Testis (tissue), 3 donors: ENCODE data around the gene ATG9B. TPM values are rescaled to one million over a fixed set of nuclear protein-coding genes. Genes with fewer than 3 reads are reported as not detected.

ENCODE experiments used
- DNase-seq: peaks from one replicate; pipeline ENCODE4 v3.0.0-alpha.2; 2019
- H3K27ac ChIP-seq, 2 donors: fragments of 200-600 bp; sonication (generic); one replicate each; pipeline ENCODE4 v1.5.1; 2019
- H3K27me3 ChIP-seq: fragments of 200-600 bp; sonication (generic); one replicate; pipeline ENCODE4 v1.5.1; 2019
- H3K36me3 ChIP-seq: fragments of 200-600 bp; sonication (generic); one replicate; pipeline ENCODE4 v1.5.1; 2017; ENCODE audit warnings: low read depth; ENCODE audit errors: missing control alignments
- H3K4me1 ChIP-seq: fragments of 200-600 bp; sonication (generic); one replicate; pipeline ENCODE4 v1.5.1; 2019
- H3K4me3 ChIP-seq, 2 donors: fragments of 200-600 bp; sonication (generic); one replicate each; pipeline ENCODE4 v1.5.1; 2017 to 2019
- H3K9me3 ChIP-seq: fragments of 200-600 bp; sonication (generic); one replicate; pipeline ENCODE4 v1.5.1; 2017
- CTCF ChIP-seq, 3 experiments: fragments of 450-650 bp in 2 of 3; fragments of 200-600 bp in 1 of 3; sonication (generic) in 1 of 3; IDR thresholded peaks; one replicate each; pipeline ENCODE4 v1.5.1; 2016 to 2019; ENCODE audit warnings: antibody characterized with exemption in 3 of 3, mild to moderate bottlenecking in 2 of 3, moderate library complexity in 1 of 3
- POLR2A ChIP-seq: fragments of 450-650 bp; IDR thresholded peaks from one replicate; pipeline ENCODE4 v1.6.1; 2017; ENCODE audit warnings: antibody characterized with exemption, mild to moderate bottlenecking, moderate library complexity
- WGBS, 2 donors: methylation state at CpG; one replicate each; pipeline ENCODE4 v1.1.5; 2018; 5-methylcytosine and 5-hydroxymethylcytosine counted together
- intact Hi-C: fragments of 100-400 bp; cut with DNase I; formaldehyde crosslinking; loops from one replicate; pipeline ENCODE4 v1.15.1; 2023; ENCODE audit warnings: low total_unique reads
- polyA plus RNA-seq: library from polyadenylated mRNA; stranded (reverse); fragments of 350-450 nt; fragmentation: Illumina TruSeq; extraction: RNeasy Lipid Tissue Mini Kit (QIAGEN cat#74804); gene quantifications from one replicate; pipeline ENCODE4 v1.2.3, GENCODE V29; 2014; ENCODE audit warnings: low read depth, low replicate concordance; ENCODE audit not compliant: insufficient read depth
- total RNA-seq, 2 donors: library from RNA; depleted of rRNA; stranded (reverse); fragments of >200 nt; gene quantifications; one replicate each; pipeline ENCODE4 v1.2.3, GENCODE V29; 2016

The ATG9B gene
- total and polyA plus RNA-seq, 3 donors from 2014 or later, result 14.9 to 29.7 (median 24.8) TPM

DNA sequence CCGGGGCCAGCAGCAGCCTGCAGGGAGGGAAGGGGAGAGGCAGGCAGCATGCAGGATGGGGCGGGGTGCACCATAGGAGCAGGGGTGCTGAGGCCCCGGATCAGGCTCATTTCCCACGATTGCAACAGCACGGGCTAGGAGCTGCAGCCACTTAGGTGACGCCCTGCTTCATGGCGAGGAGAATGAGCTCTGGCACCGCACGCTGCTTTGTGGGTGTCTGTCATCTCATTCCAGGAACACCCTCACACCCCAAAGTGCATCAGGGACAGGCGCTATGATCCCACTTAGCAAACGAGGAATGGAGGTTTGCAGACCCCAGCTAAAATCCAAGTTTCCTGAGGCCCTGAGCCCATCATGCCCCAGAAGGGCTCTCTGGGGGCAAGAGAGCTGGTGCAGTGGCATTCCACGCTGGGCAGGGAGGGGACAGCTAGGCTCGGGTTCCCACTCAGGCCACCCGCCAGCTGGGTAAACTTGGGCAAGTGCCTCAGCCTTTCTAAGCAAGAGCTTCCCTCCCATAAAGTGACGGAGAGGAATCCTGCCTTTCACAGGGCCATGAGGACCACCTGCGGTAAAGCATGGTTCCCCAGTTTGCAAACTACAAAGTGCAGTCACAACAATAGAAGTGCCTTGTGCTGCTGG, 55.4 kb downstream of the ATG9B start:
- TF ChIP-seq POLR2A (no peak), CTCF (IDR thresholded peaks at IDR 0.05) (no peak)
- no peaks in the 10 kb centered on the region for H3K27me3 ChIP-seq
- DNase-seq, result no peak
- WGBS, 2 donors, result 48 to 53% methylated on average over 8 to 16 of the region's 16 CpGs
- no peaks in the 10 kb centered on the region for H3K9me3 ChIP-seq
- H3K4me1 ChIP-seq, result peaks cover 80% of the 10 kb centered on the region
- H3K4me3 ChIP-seq, result no peak overlapping the region
- H3K27ac ChIP-seq, result peak overlapping the region in 1 of 2 donors; percentile 24
- intact Hi-C loops, result no loop called here
- no peaks in the 10 kb centered on the region for H3K36me3 ChIP-seq

GRCh38 chr7:150968056-150968733, 56.1 kb downstream of the ATG9B start:
- no peak for TF ChIP-seq POLR2A
- no peak for TF ChIP-seq CTCF (IDR thresholded peaks at IDR 0.05)
- Histone ChIP-seq H3K4me1 (peaks cover 82% of the 10 kb centered on the region), H3K27me3 (no peaks in the 10 kb centered on the region), H3K36me3 (no peaks in the 10 kb centered on the region), H3K9me3 (no peaks in the 10 kb centered on the region), H3K27ac (no peak overlapping the region), H3K4me3 (no peak overlapping the region)
- DNase-seq, result no peak
- intact Hi-C loops, result no loop called here
- 81 to 84% methylated on average over 15 of the region's 15 CpGs for WGBS, 2 donors

- TF ChIP-seq CTCF (IDR thresholded peaks at IDR 0.05) (no peak), POLR2A (no peak)
- no peak overlapping the region for H3K4me3 ChIP-seq
- H3K36me3 ChIP-seq, result no peaks in the 10 kb centered on the region
- intact Hi-C loops, result no loop called here
- 43 to 47% methylated on average over 6 of the region's 6 CpGs for WGBS, 2 donors
- no peaks in the 10 kb centered on the region for H3K27me3 ChIP-seq
- no peak for DNase-seq
- peaks cover 88% of the 10 kb centered on the region for H3K4me1 ChIP-seq
- H3K9me3 ChIP-seq, result no peaks in the 10 kb centered on the region
- peak overlapping the region in 1 of 2 donors; percentile 54 for H3K27ac ChIP-seq
Observed at GRCh38 chr7:150967349-150967748, 56.9 kb downstream of the ATG9B start.

DNA sequence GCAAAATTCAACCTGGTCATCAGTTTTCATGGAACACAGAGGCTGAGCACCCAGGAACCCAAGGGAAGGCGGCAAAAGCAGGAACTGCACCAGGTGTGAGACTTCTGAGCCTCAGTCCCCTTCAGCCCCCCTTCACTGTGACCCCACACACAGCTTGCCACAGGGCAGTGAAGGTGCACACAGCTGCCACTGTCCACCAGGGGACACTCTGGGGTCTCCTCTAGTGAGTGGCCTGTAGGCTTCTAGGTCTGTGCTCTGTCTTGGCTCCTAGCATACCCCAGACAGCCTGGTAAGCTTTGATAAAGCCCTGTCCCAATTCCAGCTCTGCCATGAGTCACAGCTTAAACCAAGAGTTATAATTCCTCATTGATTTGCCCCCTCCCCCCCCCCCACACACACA, 58.3 kb downstream of the ATG9B start:
- intact Hi-C loops, result no loop called here
- H3K27ac ChIP-seq, result peak overlapping the region in 1 of 2 donors; percentile 14
- peaks cover 84% of the 10 kb centered on the region for H3K4me1 ChIP-seq
- H3K27me3 ChIP-seq, result no peaks in the 10 kb centered on the region
- H3K36me3 ChIP-seq, result no peaks in the 10 kb centered on the region
- no peaks in the 10 kb centered on the region for H3K9me3 ChIP-seq
- TF ChIP-seq CTCF (IDR thresholded peaks at IDR 0.05) (no peak), POLR2A (no peak)
- 94 to 100% methylated on average over 1 of the region's 1 CpG for whole genome bisulfite sequencing, 2 donors
- no peak for DNase-seq
- H3K4me3 ChIP-seq, result no peak overlapping the region
